OCI-LY1 (cell line): ENCODE measurements around the gene RERE.

Experiments used
- H2AFZ ChIP-seq: fragments of 200-600 bp; sonication (generic), shearing (Covaris generic); 2 replicates; pipeline ENCODE4 v1.6.0; 2014; ENCODE audit warnings: antibody characterized with exemption, mild to moderate bottlenecking, low read length
- H3F3A ChIP-seq: fragments of 200-600 bp; sonication (generic), shearing (Covaris generic); 2 replicates; pipeline ENCODE4 v1.6.0; 2014; ENCODE audit warnings: mild to moderate bottlenecking, antibody characterized with exemption, low read length, moderate library complexity; ENCODE audit not compliant: insufficient read depth
- H3K27ac ChIP-seq: fragments of 200-600 bp; sonication (generic); 2 replicates; pipeline ENCODE4 v1.5.1; 2014; ENCODE audit warnings: low read length, mixed run types, mild to moderate bottlenecking, low read depth; ENCODE audit not compliant: poor library complexity, severe bottlenecking
- H3K27me3 ChIP-seq: fragments of 200-600 bp; sonication (generic); 2 replicates; pipeline ENCODE4 v1.6.0; 2014; ENCODE audit warnings: antibody characterized with exemption, mild to moderate bottlenecking, low read length, moderate library complexity; ENCODE audit not compliant: insufficient read depth
- H3K36me3 ChIP-seq: fragments of 200-600 bp; sonication (generic); 2 replicates; pipeline ENCODE4 v1.6.1; 2014; ENCODE audit warnings: mild to moderate bottlenecking, antibody characterized with exemption, low read length, moderate library complexity, mixed read lengths; ENCODE audit not compliant: insufficient read depth
- H3K4me1 ChIP-seq: fragments of 200-600 bp; sonication (generic); 2 replicates; pipeline ENCODE4 v1.5.1; 2014; ENCODE audit warnings: mild to moderate bottlenecking, low read length, moderate library complexity; ENCODE audit not compliant: insufficient read depth, severe bottlenecking
- H3K4me2 ChIP-seq: fragments of 200-600 bp; sonication (generic), shearing (Covaris generic); 2 replicates; pipeline ENCODE4 v1.6.1; 2014; ENCODE audit warnings: low read length
- H3K4me3 ChIP-seq: fragments of 200-600 bp; sonication (generic); 2 replicates; pipeline ENCODE4 v1.5.1; 2014; ENCODE audit warnings: low read length, low read depth, mild to moderate bottlenecking, mixed read lengths; ENCODE audit not compliant: poor library complexity, severe bottlenecking
- H3K79me2 ChIP-seq: fragments of 200-600 bp; shearing (Covaris generic); 2 replicates; pipeline ENCODE4 v1.6.1; 2016; ENCODE audit warnings: mixed run types, low read length, mixed read lengths; ENCODE audit not compliant: insufficient read depth
- H3K9ac ChIP-seq: fragments of 200-600 bp; sonication (generic), shearing (Covaris generic); 2 replicates; pipeline ENCODE4 v1.6.1; 2014; ENCODE audit warnings: mild to moderate bottlenecking, low read length, mixed read lengths
- H3K9me2 ChIP-seq: fragments of 200-600 bp; sonication (generic), shearing (Covaris generic); 2 replicates; pipeline ENCODE4 v1.6.1; 2014; ENCODE audit warnings: low read depth, mild to moderate bottlenecking, low read length, mixed read lengths
- H3K9me3 ChIP-seq: fragments of 200-600 bp; shearing (Covaris generic); 2 replicates; pipeline ENCODE4 v1.6.1; 2014; ENCODE audit warnings: low read length, mixed read lengths
- H4K20me1 ChIP-seq: fragments of 200-600 bp; sonication (generic), shearing (Covaris generic); 2 replicates; pipeline ENCODE4 v1.6.0; 2016; ENCODE audit warnings: mild to moderate bottlenecking, low read length; ENCODE audit not compliant: insufficient read depth
- CTCF ChIP-seq: fragments of 200-600 bp; sonication (generic), shearing (Covaris generic); IDR thresholded peaks from 2 replicates; pipeline ENCODE4 v1.5.1; 2017; ENCODE audit warnings: mild to moderate bottlenecking, antibody characterized with exemption, low read length, moderate library complexity, mixed read lengths
- EZH2 ChIP-seq: fragments of 200-600 bp; sonication (generic), shearing (Covaris generic); IDR thresholded peaks from 2 replicates; pipeline ENCODE4 v1.8.0; 2017; ENCODE audit warnings: borderline replicate concordance, mixed run types, mild to moderate bottlenecking, antibody characterized with exemption, low read length, moderate library complexity, mixed read lengths

RERE gene

GRCh38 chr1:8396083-8396785, 421.2 kb downstream of the RERE start:
- peak overlapping the region; percentile 52 for H3K4me2 ChIP-seq
- no peaks in the 10 kb centered on the region for H3K9me2 ChIP-seq
- H3K79me2 ChIP-seq: peaks cover 87% of the 10 kb centered on the region
- peaks cover 55% of the 10 kb centered on the region for H3K4me1 ChIP-seq
- no peaks in the 10 kb centered on the region; the same call in 1 of the 2 replicates for H3F3A ChIP-seq
- H3K9ac ChIP-seq: no peak overlapping the region; the same call in 1 of the 2 replicates
- peaks cover 89% of the 10 kb centered on the region for H3K36me3 ChIP-seq
- TF ChIP-seq EZH2 (no peak), CTCF (no peak)
- no peaks in the 10 kb centered on the region for H3K9me3 ChIP-seq
- H3K27ac ChIP-seq: peak overlapping the region; percentile 75
- no peaks in the 10 kb centered on the region for H3K27me3 ChIP-seq
- H2AFZ ChIP-seq: no peak overlapping the region
- H3K4me3 ChIP-seq: peak overlapping the region; percentile 1
- H4K20me1 ChIP-seq: no peaks in the 10 kb centered on the region; the same call in none of the 2 replicates

DNA sequence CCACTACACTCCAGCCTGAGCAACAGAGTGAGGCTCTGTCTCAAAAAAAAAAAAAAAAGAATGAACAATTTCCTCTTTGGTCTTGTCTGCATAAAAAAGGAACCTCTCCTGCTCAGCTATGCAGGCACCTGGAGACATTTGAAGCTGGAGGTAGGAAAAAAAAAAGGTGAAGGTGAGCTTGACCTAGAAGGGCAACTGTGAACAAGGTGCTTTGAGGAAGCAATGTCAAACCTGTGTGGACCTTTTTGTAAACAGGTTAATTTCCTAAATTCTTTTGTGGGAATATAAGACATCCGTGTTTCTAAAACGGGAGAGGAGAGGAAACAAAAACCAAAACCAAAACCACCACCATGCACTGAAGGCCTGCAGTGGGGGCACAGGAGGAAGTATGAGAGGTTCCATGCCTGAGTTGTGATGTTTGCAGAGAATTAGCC, 422.0 kb downstream of the RERE start:
- H3K4me1 ChIP-seq: peaks cover 59% of the 10 kb centered on the region
- H4K20me1 ChIP-seq: no peaks in the 10 kb centered on the region; the same call in none of the 2 replicates
- H3K4me2 ChIP-seq: peak overlapping the region; percentile 52
- H3K9me2 ChIP-seq: no peaks in the 10 kb centered on the region
- H3K27ac ChIP-seq: peak overlapping the region; percentile 75
- H3K79me2 ChIP-seq: peaks cover 93% of the 10 kb centered on the region
- no peak overlapping the region; the same call in 1 of the 2 replicates for H3K9ac ChIP-seq
- H3K9me3 ChIP-seq: no peaks in the 10 kb centered on the region
- TF ChIP-seq CTCF: no peak
- no peak for TF ChIP-seq EZH2
- no peaks in the 10 kb centered on the region for H3K27me3 ChIP-seq
- peaks cover 92% of the 10 kb centered on the region for H3K36me3 ChIP-seq
- no peak overlapping the region for H2AFZ ChIP-seq
- H3F3A ChIP-seq: no peaks in the 10 kb centered on the region; the same call in 1 of the 2 replicates
- peak overlapping the region; percentile 1 for H3K4me3 ChIP-seq

DNA sequence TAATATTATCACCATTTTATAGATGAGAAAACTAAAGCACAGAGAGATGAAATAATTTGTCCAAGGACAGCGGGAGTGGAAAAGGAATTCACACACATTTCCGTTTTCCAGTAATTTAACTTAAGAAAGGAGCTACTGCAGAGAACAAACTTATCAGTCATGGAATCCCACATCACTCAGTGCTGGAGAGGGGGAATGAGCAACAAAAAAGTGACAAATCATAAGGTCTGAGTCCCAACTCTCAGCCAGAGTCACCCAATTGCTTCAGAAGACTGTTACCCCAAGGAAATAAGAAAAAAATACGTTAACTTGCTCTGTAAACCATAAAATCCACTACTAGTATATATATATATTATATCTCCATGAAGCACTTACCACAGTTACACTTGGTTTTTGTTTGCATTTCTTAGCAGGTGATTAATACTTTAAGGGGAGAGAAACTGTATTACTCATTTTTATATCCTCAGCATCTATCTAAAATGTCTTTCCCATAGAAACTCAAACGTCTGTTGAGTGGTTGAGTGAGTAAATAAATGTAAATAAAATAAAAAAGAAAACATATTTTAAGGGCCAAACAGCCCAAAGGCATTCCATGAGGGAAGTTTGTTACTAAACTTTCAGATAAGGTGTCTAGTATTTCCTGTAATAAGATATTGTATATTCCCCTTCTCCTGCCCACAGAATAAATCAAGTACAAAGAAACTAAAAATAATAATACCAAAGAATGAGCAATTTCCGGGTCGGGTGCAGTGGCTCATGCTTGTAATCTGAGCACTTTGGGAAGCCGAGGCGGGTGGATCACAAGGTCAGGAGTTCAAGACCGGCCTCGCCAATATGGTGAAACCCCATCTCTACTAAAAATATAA, 422.8 kb downstream of the RERE start:
- Histone ChIP-seq H3K9ac (no peak overlapping the region), H3K4me1 (peaks cover 59% of the 10 kb centered on the region), H3K79me2 (peaks cover 93% of the 10 kb centered on the region), H3K4me2 (no peak overlapping the region), H3K27ac (peak overlapping the region; percentile 75), H3K9me2 (no peaks in the 10 kb centered on the region), H3K4me3 (no peak overlapping the region), H3K27me3 (no peaks in the 10 kb centered on the region), H3F3A (no peaks in the 10 kb centered on the region; the same call in 1 of the 2 replicates), H4K20me1 (no peaks in the 10 kb centered on the region; the same call in none of the 2 replicates), H2AFZ (no peak overlapping the region), H3K36me3 (peaks cover 94% of the 10 kb centered on the region), H3K9me3 (no peaks in the 10 kb centered on the region)
- TF ChIP-seq EZH2 (no peak), CTCF (no peak)
